Chondrocyte (in vitro differentiated cells): ENCODE measurements around the gene HOXB5. TPM values are rescaled to one million over a fixed set of nuclear protein-coding genes. Genes with fewer than 3 reads are reported as not detected.

Experiments
- DNase-seq: peaks from one replicate; pipeline ENCODE4 v3.0.0; 2021; ENCODE audit warnings: mixed read lengths, low spot score
- H3K27ac Mint-ChIP-seq: one replicate; pipeline ENCODE4 v1.8.0; 2021; ENCODE audit warnings: mild to moderate bottlenecking, moderate library complexity, mixed read lengths; ENCODE audit not compliant: unreplicated experiment
- H3K27me3 Mint-ChIP-seq: 2 replicates; pipeline ENCODE4 v1.8.0; 2021; ENCODE audit warnings: low read depth, mixed read lengths
- H3K36me3 Mint-ChIP-seq: 2 replicates; pipeline ENCODE4 v1.8.0; 2021; ENCODE audit warnings: low read depth, mixed read lengths
- H3K4me1 Mint-ChIP-seq: 2 replicates; pipeline ENCODE4 v1.8.0; 2021; ENCODE audit warnings: low read depth, mild to moderate bottlenecking, mixed read lengths
- H3K4me3 Mint-ChIP-seq: one replicate; pipeline ENCODE4 v1.8.0; 2021; ENCODE audit warnings: mild to moderate bottlenecking, moderate library complexity, mixed read lengths; ENCODE audit not compliant: unreplicated experiment
- H3K9me3 Mint-ChIP-seq: 2 replicates; pipeline ENCODE4 v1.8.0; 2021; ENCODE audit warnings: low read depth, mixed read lengths
- CTCF ChIP-seq: fragments of 200-600 bp; sonication (generic); IDR thresholded peaks from 2 replicates; pipeline ENCODE4 v1.5.0; 2021; ENCODE audit warnings: antibody characterized with exemption, mild to moderate bottlenecking, moderate library complexity
- total RNA-seq: library from RNA; stranded (reverse); gene quantifications from 3 replicates; pipeline ENCODE4 v1.2.1, GENCODE V29; 2021

The HOXB5 gene
- total RNA-seq, 1 donor from 2014 or later, result not detected

- H3K36me3 Mint-ChIP-seq, result peaks cover 1% of the 10 kb centered on the region
- peaks cover 92% of the 10 kb centered on the region for H3K27me3 Mint-ChIP-seq
- peaks cover 2% of the 10 kb centered on the region for H3K9me3 Mint-ChIP-seq
- H3K4me1 Mint-ChIP-seq, result peaks cover 6% of the 10 kb centered on the region
- DNase-seq, result no peak
- H3K4me3 Mint-ChIP-seq, result no peak overlapping the region
- H3K27ac Mint-ChIP-seq, result no peak overlapping the region
- no peak for TF ChIP-seq CTCF
Measured at GRCh38 chr17:48601539-48602425, 8.2 kb upstream of the HOXB5 start.

GRCh38 chr17:48601207-48601538 is 7.6 kb upstream of the HOXB5 start:
- Mint-ChIP-seq H3K36me3 (peaks cover 3% of the 10 kb centered on the region), H3K4me3 (no peak overlapping the region), H3K9me3 (peaks cover 2% of the 10 kb centered on the region), H3K4me1 (peaks cover 10% of the 10 kb centered on the region), H3K27ac (no peak overlapping the region), H3K27me3 (peaks cover 92% of the 10 kb centered on the region)
- no peak for DNase-seq
- no peak for TF ChIP-seq CTCF

- peaks cover 2% of the 10 kb centered on the region for H3K9me3 Mint-ChIP-seq
- H3K27me3 Mint-ChIP-seq, result peaks cover 93% of the 10 kb centered on the region
- peaks cover 3% of the 10 kb centered on the region for H3K36me3 Mint-ChIP-seq
- H3K27ac Mint-ChIP-seq, result no peak overlapping the region
- DNase-seq, result no peak
- no peak for TF ChIP-seq CTCF
- H3K4me1 Mint-ChIP-seq, result peaks cover 10% of the 10 kb centered on the region
- no peak overlapping the region for H3K4me3 Mint-ChIP-seq
Measured at GRCh38 chr17:48600244-48601098, 6.9 kb upstream of the HOXB5 start.

- Mint-ChIP-seq H3K4me1 (peaks cover 10% of the 10 kb centered on the region), H3K27ac (no peak overlapping the region), H3K36me3 (peaks cover 2% of the 10 kb centered on the region), H3K27me3 (peaks cover 94% of the 10 kb centered on the region), H3K4me3 (no peak overlapping the region), H3K9me3 (peaks cover 2% of the 10 kb centered on the region)
- no peak for DNase-seq
- no peak for TF ChIP-seq CTCF
Measured at GRCh38 chr17:48599354-48599753, 5.8 kb upstream of the HOXB5 start.

GRCh38 chr17:48598736-48599135 is 5.2 kb upstream of the HOXB5 start:
- peaks cover 2% of the 10 kb centered on the region for H3K36me3 Mint-ChIP-seq
- no peak overlapping the region for H3K27ac Mint-ChIP-seq
- no peak for TF ChIP-seq CTCF
- peaks cover 96% of the 10 kb centered on the region for H3K27me3 Mint-ChIP-seq
- peaks cover 2% of the 10 kb centered on the region for H3K9me3 Mint-ChIP-seq
- peaks cover 13% of the 10 kb centered on the region for H3K4me1 Mint-ChIP-seq
- DNase-seq, result no peak
- no peak overlapping the region for H3K4me3 Mint-ChIP-seq
